Liver (tissue), 9 donors: ENCODE data around the gene EIF4G2. TPM values are rescaled to one million over a fixed set of nuclear protein-coding genes. Genes with fewer than 3 reads are reported as not detected.

Experiments used
- DNase-seq: peaks from one replicate; pipeline ENCODE4 v3.0.0-alpha.2; 2017; ENCODE audit warnings: low spot score
- H3K27ac ChIP-seq, 2 donors: one replicate each; pipeline ENCODE4 v1.7.0; 2013; ENCODE audit warnings: inconsistent platforms in 2 of 2, low read length in 2 of 2, control low read depth in 1 of 2, low read depth in 1 of 2, mild to moderate bottlenecking in 1 of 2
- H3K27me3 ChIP-seq, 4 donors: one replicate each; pipeline versions ENCODE4 v1.6.1 to v1.7.0; 2013; ENCODE audit warnings: low read length in 3 of 4, inconsistent platforms in 1 of 4, mild to moderate bottlenecking in 1 of 4, moderate library complexity in 1 of 4; ENCODE audit not compliant: control insufficient read depth in 4 of 4, insufficient read depth in 4 of 4
- H3K36me3 ChIP-seq, 4 donors: one replicate each; pipeline versions ENCODE4 v1.6.1 to v1.7.0; 2013; ENCODE audit warnings: low read length in 3 of 4, mild to moderate bottlenecking in 3 of 4, low read depth in 1 of 4, moderate library complexity in 1 of 4; ENCODE audit not compliant: control insufficient read depth in 4 of 4, insufficient read depth in 3 of 4
- H3K4me1 ChIP-seq, 4 donors: one replicate each; pipeline versions ENCODE4 v1.6.1 to v1.7.0; 2013; ENCODE audit warnings: low read length in 3 of 4, mild to moderate bottlenecking in 3 of 4, moderate library complexity in 1 of 4; ENCODE audit not compliant: control insufficient read depth in 4 of 4, insufficient read depth in 4 of 4
- H3K4me3 ChIP-seq, 3 donors: one replicate each; pipeline versions ENCODE4 v1.6.1 to v1.7.0; 2013; ENCODE audit warnings: low read length in 3 of 3, control low read depth in 1 of 3, low read depth in 1 of 3, mild to moderate bottlenecking in 1 of 3
- H3K9ac ChIP-seq, 2 donors: one replicate each; pipeline ENCODE4 v1.7.0; 2013; ENCODE audit warnings: low read length in 2 of 2, mild to moderate bottlenecking in 2 of 2, moderate library complexity in 2 of 2, control low read depth in 1 of 2, low read depth in 1 of 2
- H3K9me3 ChIP-seq, 4 donors: one replicate each; pipeline versions ENCODE4 v1.6.1 to v1.7.0; 2013; ENCODE audit warnings: low read length in 3 of 4; ENCODE audit not compliant: control insufficient read depth in 4 of 4
- CTCF ChIP-seq: fragments of 150-350 bp; IDR thresholded peaks from 2 replicates; pipeline ENCODE4 v1.5.1; 2017; ENCODE audit warnings: improper control_type of control experiment, low read depth, low read length; ENCODE audit not compliant: missing input control
- EGR1 ChIP-seq, 2 donors: IDR thresholded peaks; 2 replicates each; pipeline ENCODE4 v1.6.1; 2016 to 2018; ENCODE audit warnings: antibody characterized with exemption in 2 of 2, low read depth in 2 of 2
- FOXA1 ChIP-seq: IDR thresholded peaks from 2 replicates; pipeline ENCODE4 v1.6.1; 2016; ENCODE audit warnings: antibody characterized with exemption
- FOXA2 ChIP-seq: IDR thresholded peaks from 2 replicates; pipeline ENCODE4 v1.6.1; 2016; ENCODE audit warnings: antibody characterized with exemption
- HNF4A ChIP-seq, 2 donors: conservative IDR thresholded peaks; 2 replicates each; pipeline ENCODE4 v1.6.1; 2016; ENCODE audit warnings: antibody characterized with exemption in 2 of 2, mild to moderate bottlenecking in 2 of 2
- HNF4G ChIP-seq: IDR thresholded peaks from 2 replicates; pipeline ENCODE4 v1.6.1; 2016; ENCODE audit warnings: antibody characterized with exemption
- JUND ChIP-seq, 2 donors: IDR thresholded peaks; 2 replicates each; pipeline ENCODE4 v1.6.1; 2016; ENCODE audit warnings: antibody characterized with exemption in 2 of 2
- MAX ChIP-seq: IDR thresholded peaks from 2 replicates; pipeline ENCODE4 v1.6.1; 2016; ENCODE audit warnings: antibody characterized with exemption
- NR2F2 ChIP-seq: IDR thresholded peaks from 2 replicates; pipeline ENCODE4 v1.6.1; 2016; ENCODE audit warnings: antibody characterized with exemption
- RAD21 ChIP-seq, 2 donors: IDR thresholded peaks; 2 replicates each; pipeline ENCODE4 v1.6.1; 2016; ENCODE audit warnings: antibody characterized with exemption in 2 of 2, mild to moderate bottlenecking in 2 of 2
- REST ChIP-seq: IDR thresholded peaks from 2 replicates; pipeline ENCODE4 v1.6.1; 2016; ENCODE audit warnings: antibody characterized with exemption, mild to moderate bottlenecking
- RXRA ChIP-seq, 2 donors: IDR thresholded peaks; 2 replicates each; pipeline ENCODE4 v1.6.1; 2017 to 2018; ENCODE audit warnings: antibody characterized with exemption in 2 of 2, mild to moderate bottlenecking in 1 of 2
- SP1 ChIP-seq: IDR thresholded peaks from 2 replicates; pipeline ENCODE4 v1.6.1; 2018; ENCODE audit warnings: antibody characterized with exemption, mild to moderate bottlenecking
- TAF1 ChIP-seq: conservative IDR thresholded peaks from 2 replicates; pipeline ENCODE4 v1.6.1; 2016; ENCODE audit warnings: antibody characterized with exemption, mild to moderate bottlenecking
- YY1 ChIP-seq: IDR thresholded peaks from 2 replicates; pipeline ENCODE4 v1.6.1; 2016; ENCODE audit warnings: antibody characterized with exemption, mild to moderate bottlenecking
- WGBS: extraction: QIAGEN DNeasy Blood & Tissue Kit; methylation state at CpG from one replicate; pipeline ENCODE4 v1.1.7; 2013; 5-methylcytosine and 5-hydroxymethylcytosine counted together
- polyA plus RNA-seq, 2 donors: library from polyadenylated mRNA; stranded (reverse) in 1 of 2; unstranded in 1 of 2; fragments of 200-250 nt in 1 of 2; fragments of >200 nt in 1 of 2; fragmentation: Nextera tagmentation in 1 of 2; extraction: Ambion mirVana in 1 of 2; gene quantifications; one replicate each; pipeline versions ENCODE4 v1.2.1 to v1.2.3, GENCODE V29; 2013 to 2015
- total RNA-seq, 2 donors: library from RNA; depleted of rRNA; stranded (reverse); fragments of >200 nt; gene quantifications; one replicate each; pipeline ENCODE4 v1.2.3, GENCODE V29; 2014
- TF ChIP-seq, protein P1 (sequence below): IDR thresholded peaks from 2 replicates; pipeline ENCODE4 v1.6.1; 2016; ENCODE audit warnings: antibody characterized with exemption
- TF ChIP-seq, protein P2 (sequence below): IDR thresholded peaks from 2 replicates; pipeline ENCODE4 v1.6.1; 2016; ENCODE audit warnings: antibody characterized with exemption
- donor health status: healthy.
- donor health status: healthy.
- donor health status: healthy.
- donor health status: healthy.
- donor health status: healthy.

The EIF4G2 gene
- total and polyA plus RNA-seq, 4 donors = 126 to 268 (median 209) TPM

- H3K9me3 ChIP-seq = no peaks in the 10 kb centered on the region
- TF ChIP-seq CTCF (peak; percentile 65), EGR1 (IDR thresholded peaks at IDR 0.05; ENCODE audit: low read depth in 2 of 2) (no peak), FOXA2 (no peak), RAD21 (IDR thresholded peaks at IDR 0.05) (peak; percentile 68 to 81), NR2F2 (peak; percentile 60), JUND (IDR thresholded peaks at IDR 0.05) (no peak), FOXA1 (no peak), TAF1 (no peak), HNF4A (conservative IDR thresholded peaks at IDR 0.05) (peak; percentile 32 to 50), RXRA (IDR thresholded peaks at IDR 0.05) (peak in 1 of 2 donors; percentile 26)
- peak overlapping the region in 1 of 2 donors; percentile 65 for H3K27ac ChIP-seq
- H3K36me3 ChIP-seq = peaks cover 18 to 62% (median 50%) of the 10 kb centered on the region in 4 donors
- no peaks in the 10 kb centered on the region for H3K27me3 ChIP-seq
- peak overlapping the region in 1 of 2 donors; percentile 1 for H3K9ac ChIP-seq
- peak; percentile 48 for DNase-seq
- H3K4me3 ChIP-seq = no peak overlapping the region
- peaks cover 0 to 8% (median 1%) of the 10 kb centered on the region in 4 donors for H3K4me1 ChIP-seq
- WGBS = 27% methylated on average over 2 of the region's 2 CpGs
These were observed 38.0 kb downstream of the EIF4G2 start for GRCh38 chr11:10770626-10771254.

GRCh38 chr11:10764412-10764811, 44.3 kb downstream of the EIF4G2 start:
- H3K9ac ChIP-seq = no peak overlapping the region
- peaks cover 14 to 76% (median 55%) of the 10 kb centered on the region in 4 donors for H3K36me3 ChIP-seq
- no peak for TF ChIP-seq RXRA (IDR thresholded peaks at IDR 0.05)
- TF ChIP-seq, protein P1, sequence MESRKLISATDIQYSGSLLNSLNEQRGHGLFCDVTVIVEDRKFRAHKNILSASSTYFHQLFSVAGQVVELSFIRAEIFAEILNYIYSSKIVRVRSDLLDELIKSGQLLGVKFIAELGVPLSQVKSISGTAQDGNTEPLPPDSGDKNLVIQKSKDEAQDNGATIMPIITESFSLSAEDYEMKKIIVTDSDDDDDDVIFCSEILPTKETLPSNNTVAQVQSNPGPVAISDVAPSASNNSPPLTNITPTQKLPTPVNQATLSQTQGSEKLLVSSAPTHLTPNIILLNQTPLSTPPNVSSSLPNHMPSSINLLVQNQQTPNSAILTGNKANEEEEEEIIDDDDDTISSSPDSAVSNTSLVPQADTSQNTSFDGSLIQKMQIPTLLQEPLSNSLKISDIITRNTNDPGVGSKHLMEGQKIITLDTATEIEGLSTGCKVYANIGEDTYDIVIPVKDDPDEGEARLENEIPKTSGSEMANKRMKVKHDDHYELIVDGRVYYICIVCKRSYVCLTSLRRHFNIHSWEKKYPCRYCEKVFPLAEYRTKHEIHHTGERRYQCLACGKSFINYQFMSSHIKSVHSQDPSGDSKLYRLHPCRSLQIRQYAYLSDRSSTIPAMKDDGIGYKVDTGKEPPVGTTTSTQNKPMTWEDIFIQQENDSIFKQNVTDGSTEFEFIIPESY = no peak
- no peak for TF ChIP-seq TAF1
- TF ChIP-seq YY1 = no peak
- no peak for TF ChIP-seq CTCF
- TF ChIP-seq REST = no peak
- TF ChIP-seq, protein P2, sequence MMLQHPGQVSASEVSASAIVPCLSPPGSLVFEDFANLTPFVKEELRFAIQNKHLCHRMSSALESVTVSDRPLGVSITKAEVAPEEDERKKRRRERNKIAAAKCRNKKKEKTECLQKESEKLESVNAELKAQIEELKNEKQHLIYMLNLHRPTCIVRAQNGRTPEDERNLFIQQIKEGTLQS = no peak
- no peak for TF ChIP-seq RAD21 (IDR thresholded peaks at IDR 0.05)
- TF ChIP-seq SP1 = no peak
- no peak for TF ChIP-seq FOXA2
- no peak for TF ChIP-seq FOXA1
- no peak for TF ChIP-seq EGR1 (IDR thresholded peaks at IDR 0.05; ENCODE audit: low read depth in 2 of 2)
- no peak for TF ChIP-seq MAX
- no peak for TF ChIP-seq HNF4G
- no peak for TF ChIP-seq JUND (IDR thresholded peaks at IDR 0.05)
- WGBS = 97% methylated on average over 12 of the region's 12 CpGs
- DNase-seq = no peak
- H3K27me3 ChIP-seq = no peaks in the 10 kb centered on the region
- peaks cover 0 to 2% (median 0%) of the 10 kb centered on the region in 4 donors for H3K4me1 ChIP-seq
- H3K4me3 ChIP-seq = no peak overlapping the region
- no peak overlapping the region for H3K27ac ChIP-seq
- H3K9me3 ChIP-seq = no peaks in the 10 kb centered on the region
